Measurements from ENCODE around the gene CSGALNACT2. TPM values are rescaled to one million over a fixed set of nuclear protein-coding genes. Genes with fewer than 3 reads are reported as not detected.

Gene CSGALNACT2
- total and polyA plus RNA-seq, 10 of the 15 experiments (the other 5 are each of a cell fraction or from before 2014, with no cell fraction given), result 2.5 to 12.6 (median 8.7) TPM

DNA sequence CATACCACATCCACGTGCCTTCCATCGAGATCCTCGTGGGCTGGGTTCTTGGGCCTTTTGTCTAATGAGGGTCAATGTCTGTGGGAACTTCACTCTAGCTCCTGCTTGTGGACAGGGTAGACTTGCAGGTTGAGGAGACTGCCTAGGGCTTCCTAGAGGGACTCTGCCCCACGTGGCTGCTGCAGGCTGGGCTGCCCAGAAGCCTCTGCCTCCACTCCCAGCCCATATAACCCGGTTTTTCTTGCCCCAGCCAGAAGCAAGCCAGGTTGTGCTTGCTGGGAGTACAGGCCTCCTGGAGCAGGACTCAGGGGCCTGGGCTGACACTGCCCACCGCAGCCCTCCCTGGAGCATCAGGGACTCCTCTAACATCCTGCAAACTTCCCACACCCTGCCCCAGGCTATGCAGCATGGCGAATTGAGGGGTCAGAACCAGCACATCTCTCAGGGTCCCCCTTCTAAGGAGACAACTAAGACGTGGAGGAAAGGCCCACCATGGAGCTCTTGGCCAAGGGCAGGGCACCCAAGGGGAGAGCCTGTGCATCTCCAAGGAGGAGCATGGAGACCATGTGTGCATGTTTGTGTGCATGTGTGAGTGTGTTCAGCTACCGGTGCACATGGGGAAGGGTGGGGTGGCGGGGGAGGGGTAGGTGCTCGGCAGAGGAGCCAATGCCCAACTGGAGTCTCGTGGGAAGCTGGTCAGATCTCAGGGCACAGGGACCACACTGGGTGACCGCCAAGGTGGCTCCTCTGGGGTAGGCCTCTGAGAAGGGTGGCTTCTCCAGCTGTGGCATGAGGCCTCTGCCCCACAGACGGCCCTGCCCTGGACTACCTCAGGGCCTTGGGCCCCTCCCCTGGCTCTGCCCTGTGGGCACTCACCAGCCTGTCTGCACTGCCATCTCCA, 66.0 kb downstream of the CSGALNACT2 start (continued):
- TF ChIP-seq POLR2AphosphoS2 (IDR thresholded peaks at IDR 0.05; ENCODE audit: low read depth, low read length) (no peak), ZSCAN29 (IDR thresholded peaks at IDR 0.05) (no peak)
- TF ChIP-seq, protein P1, sequence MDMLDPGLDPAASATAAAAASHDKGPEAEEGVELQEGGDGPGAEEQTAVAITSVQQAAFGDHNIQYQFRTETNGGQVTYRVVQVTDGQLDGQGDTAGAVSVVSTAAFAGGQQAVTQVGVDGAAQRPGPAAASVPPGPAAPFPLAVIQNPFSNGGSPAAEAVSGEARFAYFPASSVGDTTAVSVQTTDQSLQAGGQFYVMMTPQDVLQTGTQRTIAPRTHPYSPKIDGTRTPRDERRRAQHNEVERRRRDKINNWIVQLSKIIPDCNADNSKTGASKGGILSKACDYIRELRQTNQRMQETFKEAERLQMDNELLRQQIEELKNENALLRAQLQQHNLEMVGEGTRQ (IDR thresholded peaks at IDR 0.05; ENCODE audit: borderline replicate concordance, low read depth, low read length), result no peak
- TF ChIP-seq, protein P2, sequence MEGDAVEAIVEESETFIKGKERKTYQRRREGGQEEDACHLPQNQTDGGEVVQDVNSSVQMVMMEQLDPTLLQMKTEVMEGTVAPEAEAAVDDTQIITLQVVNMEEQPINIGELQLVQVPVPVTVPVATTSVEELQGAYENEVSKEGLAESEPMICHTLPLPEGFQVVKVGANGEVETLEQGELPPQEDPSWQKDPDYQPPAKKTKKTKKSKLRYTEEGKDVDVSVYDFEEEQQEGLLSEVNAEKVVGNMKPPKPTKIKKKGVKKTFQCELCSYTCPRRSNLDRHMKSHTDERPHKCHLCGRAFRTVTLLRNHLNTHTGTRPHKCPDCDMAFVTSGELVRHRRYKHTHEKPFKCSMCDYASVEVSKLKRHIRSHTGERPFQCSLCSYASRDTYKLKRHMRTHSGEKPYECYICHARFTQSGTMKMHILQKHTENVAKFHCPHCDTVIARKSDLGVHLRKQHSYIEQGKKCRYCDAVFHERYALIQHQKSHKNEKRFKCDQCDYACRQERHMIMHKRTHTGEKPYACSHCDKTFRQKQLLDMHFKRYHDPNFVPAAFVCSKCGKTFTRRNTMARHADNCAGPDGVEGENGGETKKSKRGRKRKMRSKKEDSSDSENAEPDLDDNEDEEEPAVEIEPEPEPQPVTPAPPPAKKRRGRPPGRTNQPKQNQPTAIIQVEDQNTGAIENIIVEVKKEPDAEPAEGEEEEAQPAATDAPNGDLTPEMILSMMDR (IDR thresholded peaks at IDR 0.05 in 2 of 3, conservative IDR thresholded peaks at IDR 0.05 in 1 of 3; ENCODE audit: control insufficient read depth in 2 of 3, extremely low read depth in 1 of 3, insufficient read depth in 1 of 3, low read depth in 3 of 3, low read length in 3 of 3), result no peak
- TF ChIP-seq, protein P3, sequence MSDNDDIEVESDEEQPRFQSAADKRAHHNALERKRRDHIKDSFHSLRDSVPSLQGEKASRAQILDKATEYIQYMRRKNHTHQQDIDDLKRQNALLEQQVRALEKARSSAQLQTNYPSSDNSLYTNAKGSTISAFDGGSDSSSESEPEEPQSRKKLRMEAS (IDR thresholded peaks at IDR 0.05; ENCODE audit: low read depth, low read length), result no peak
